SK-N-SH treated with all-trans-retinoic acid at 6 μM for 48 hours (cell line): ENCODE data around the gene ZNF846.

Experiments used
- CREB5 ChIP-seq: fragments of 250-450 bp; sonication (Bioruptor Pico); IDR thresholded peaks from 2 replicates; pipeline ENCODE4 v1.5.1; 2020; ENCODE audit warnings: low read depth, mild to moderate bottlenecking, moderate library complexity
- PATZ1 ChIP-seq: fragments of 250-450 bp; sonication (Bioruptor Pico); IDR thresholded peaks from 2 replicates; pipeline ENCODE4 v1.8.0; 2020; ENCODE audit warnings: mild to moderate bottlenecking, moderate library complexity, borderline replicate concordance
- PPARA ChIP-seq: fragments of 250-450 bp; sonication (Bioruptor Pico); IDR thresholded peaks from 2 replicates; pipeline ENCODE4 v1.5.0; 2020; ENCODE audit warnings: mild to moderate bottlenecking, borderline replicate concordance
- SNAI2 ChIP-seq: fragments of 250-450 bp; sonication (Bioruptor Pico); IDR thresholded peaks from 2 replicates; pipeline ENCODE4 v1.5.0; 2020; ENCODE audit warnings: mild to moderate bottlenecking, moderate library complexity
- TCF4 ChIP-seq: fragments of 250-450 bp; sonication (Bioruptor Pico); IDR thresholded peaks from 2 replicates; pipeline ENCODE4 v1.8.0; 2021; ENCODE audit warnings: mild to moderate bottlenecking, moderate library complexity, borderline replicate concordance
- ZFP30 ChIP-seq: fragments of 450-650 bp; formaldehyde crosslinking; IDR thresholded peaks from 2 replicates; pipeline ENCODE4 v1.5.0; 2022; ENCODE audit warnings: mild to moderate bottlenecking, moderate library complexity

- TF ChIP-seq PPARA (CRISPR knock-in tag) (no peak), SNAI2 (CRISPR knock-in tag) (no peak), TCF4 (no peak), ZFP30 (CRISPR knock-in tag) (no peak), PATZ1 (CRISPR knock-in tag) (no peak), CREB5 (no peak)
Measured at GRCh38 chr19:9729162-9729561, 39.4 kb downstream of the ZNF846 start.
